Epidermal melanocyte (primary cell): Measurements from ENCODE around the gene SRPRA.
"Not testable (repeated sequence)": the region's sequence is repeated elsewhere in the genome, so short reads cannot be mapped to it uniquely, and the experiment has no call there.

Experiments used
- DNase-seq: peaks from one replicate; pipeline ENCODE4 v3.0.0; 2011; ENCODE audit warnings: low spot score; ENCODE audit not compliant: insufficient read length

SRPRA gene

DNA sequence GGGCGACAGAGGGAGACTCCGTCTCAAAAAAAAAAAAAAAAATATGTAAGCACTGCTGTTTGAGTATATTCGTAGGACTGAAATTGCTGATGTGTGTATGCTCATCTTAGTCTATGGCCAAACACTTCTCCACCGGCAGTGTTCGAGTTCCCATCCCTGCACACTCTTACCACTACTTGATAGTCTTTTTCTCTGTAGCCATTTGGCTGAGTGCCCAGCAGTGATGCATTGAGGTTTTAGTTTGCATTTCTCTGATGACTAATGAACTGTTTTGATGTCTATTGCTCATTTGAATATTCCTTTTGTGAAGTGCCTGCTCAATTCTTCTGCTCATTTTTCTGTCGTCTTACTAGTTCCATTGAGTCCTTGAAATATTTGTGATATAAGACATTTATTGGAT is 16.1 kb upstream of the SRPRA start:
- no peak for DNase-seq

GRCh38 chr11:126282736-126283591 is 14.3 kb upstream of the SRPRA start, which contains the start of gene TIRAP:
TSS of gene TIRAP (plus strand) at chr11:126283093. CDS start at chr11:126290895, 7,802 bp downstream.
- DNase-seq: peak; percentile 73

- DNase-seq: peak; percentile 48
Measured at GRCh38 chr11:126282361-126282735, 13.7 kb upstream of the SRPRA start.

- no peak for DNase-seq
Measured at GRCh38 chr11:126281666-126282175, 13.0 kb upstream of the SRPRA start.

GRCh38 chr11:126281245-126281644 is 12.6 kb upstream of the SRPRA start:
- DNase-seq: no peak

DNA sequence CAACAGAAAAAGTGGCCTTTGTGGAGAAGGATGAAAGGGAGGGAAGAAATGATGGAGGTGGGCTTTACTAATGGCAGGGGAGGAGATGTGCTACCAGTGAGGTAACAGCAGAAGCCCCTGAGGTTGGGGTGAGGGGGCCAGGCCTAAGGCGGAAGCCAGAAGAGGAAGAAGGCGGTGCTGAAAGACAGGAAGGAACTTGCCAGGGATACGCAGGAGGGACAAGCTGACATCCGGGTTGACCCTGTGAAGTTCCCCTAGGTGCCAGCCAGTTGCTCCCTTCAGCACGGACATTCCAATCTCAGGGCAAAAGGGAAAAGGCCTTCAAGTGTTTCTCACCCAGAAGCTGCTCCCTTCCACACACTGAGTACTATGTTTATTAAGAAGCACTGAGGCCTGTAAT is 11.9 kb upstream of the SRPRA start:
- DNase-seq: no peak

DNA sequence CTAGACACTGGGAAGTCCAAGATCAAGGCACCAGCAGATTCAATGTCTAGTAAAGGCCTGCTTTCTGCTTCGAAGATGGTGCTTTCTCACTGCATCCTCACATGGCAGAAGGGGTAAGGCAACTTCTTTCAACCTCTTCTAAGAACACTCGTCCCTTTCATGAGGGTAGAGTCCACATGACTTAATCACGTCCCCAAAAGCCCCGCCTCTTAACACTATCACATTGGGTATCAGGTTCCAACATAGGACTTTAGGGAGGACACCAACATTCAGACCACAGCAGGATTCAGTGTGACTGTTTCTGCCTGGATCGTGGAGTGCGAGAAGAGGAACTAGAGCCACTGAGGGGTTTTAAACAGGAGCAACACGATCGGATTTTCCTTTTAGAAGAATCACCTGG is 10.5 kb upstream of the SRPRA start:
- DNase-seq: no peak

DNA sequence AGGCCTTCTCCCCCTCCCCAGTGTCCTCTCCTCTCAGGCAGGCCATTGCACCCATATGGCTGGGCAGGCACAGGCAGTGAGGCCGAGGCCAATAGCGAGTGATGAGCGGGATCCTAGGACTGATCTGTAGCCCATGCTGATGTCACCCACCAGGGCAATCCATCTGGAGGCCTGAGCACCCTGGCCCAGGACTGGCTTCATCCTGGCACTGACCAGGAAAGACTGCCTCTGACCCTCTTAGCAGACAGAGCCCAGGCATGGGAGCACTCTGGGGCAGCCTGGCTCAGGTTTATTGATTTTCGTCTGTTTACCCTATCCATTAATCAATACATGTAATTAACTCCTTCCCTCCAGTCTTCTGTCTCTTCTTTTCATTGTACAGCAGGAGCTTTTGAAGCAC is 9.1 kb upstream of the SRPRA start:
- DNase-seq: no peak

- DNase-seq: no peak
Measured at GRCh38 chr11:126277322-126277721, 8.6 kb upstream of the SRPRA start.

DNA sequence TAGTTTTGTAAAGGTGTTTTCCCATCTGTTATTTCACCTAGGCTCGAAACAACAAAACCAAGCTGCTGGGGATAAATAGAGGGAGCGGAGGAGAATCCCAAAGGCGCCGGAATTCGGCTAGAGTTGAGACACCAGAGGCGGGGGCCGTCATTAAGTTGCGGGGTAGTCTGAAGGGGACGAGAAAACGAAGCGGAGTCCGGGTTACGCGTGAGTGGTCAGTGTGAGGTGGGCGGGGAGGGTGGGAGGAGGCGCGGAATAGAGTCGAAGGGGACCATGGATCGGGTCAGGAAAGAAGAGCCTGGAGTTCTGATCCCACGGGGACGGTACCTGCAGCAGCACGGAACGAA is 361 bp downstream of the SRPRA start:
- peak; percentile 33 for DNase-seq

- no peak for DNase-seq
Measured at GRCh38 chr11:126267650-126268049, 1.0 kb downstream of the SRPRA start.

DNA sequence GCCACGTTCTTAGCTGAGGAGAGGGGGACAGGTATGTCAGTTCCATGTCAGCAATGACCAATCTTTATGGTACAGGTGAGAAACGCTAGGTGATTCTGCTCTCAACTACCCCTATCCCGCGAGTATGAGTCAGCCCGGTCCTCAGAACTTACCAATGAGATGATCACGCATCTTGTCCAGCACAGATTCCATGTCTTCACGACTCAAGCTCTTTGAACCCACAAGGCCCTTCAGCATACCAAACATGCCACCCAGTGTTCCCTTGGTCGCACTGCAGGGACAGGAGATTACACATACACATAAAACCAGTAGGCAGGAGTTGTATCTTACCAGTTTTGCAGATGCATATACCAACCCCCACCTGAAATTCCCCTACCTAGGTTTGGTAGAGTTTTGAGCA is 2.9 kb downstream of the SRPRA start:
- no peak for DNase-seq

DNA sequence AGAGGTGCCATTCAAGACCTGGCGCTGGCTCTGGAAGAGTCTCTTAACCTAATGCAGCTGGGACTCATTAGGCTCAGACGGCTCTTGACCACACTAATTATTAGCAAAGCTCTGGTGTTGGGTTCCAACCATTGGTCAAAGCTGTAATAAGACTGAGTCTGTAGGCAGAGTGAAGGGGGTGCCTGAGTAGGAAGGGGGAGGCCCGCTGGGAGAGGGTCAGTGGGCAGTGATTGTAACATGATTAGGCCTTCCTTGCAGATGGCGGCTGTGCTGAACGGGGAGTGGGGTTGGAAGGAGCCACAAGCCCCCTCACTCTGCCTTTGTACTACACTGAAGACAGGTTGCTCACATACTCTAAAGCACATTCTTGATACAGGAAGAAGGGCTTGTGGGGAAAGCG is 5.2 kb downstream of the SRPRA start:
- no peak for DNase-seq

GRCh38 chr11:126262216-126262615 is 6.5 kb downstream of the SRPRA start:
- DNase-seq: no peak

GRCh38 chr11:126257764-126258163 is 10.9 kb downstream of the SRPRA start:
- no peak for DNase-seq

DNA sequence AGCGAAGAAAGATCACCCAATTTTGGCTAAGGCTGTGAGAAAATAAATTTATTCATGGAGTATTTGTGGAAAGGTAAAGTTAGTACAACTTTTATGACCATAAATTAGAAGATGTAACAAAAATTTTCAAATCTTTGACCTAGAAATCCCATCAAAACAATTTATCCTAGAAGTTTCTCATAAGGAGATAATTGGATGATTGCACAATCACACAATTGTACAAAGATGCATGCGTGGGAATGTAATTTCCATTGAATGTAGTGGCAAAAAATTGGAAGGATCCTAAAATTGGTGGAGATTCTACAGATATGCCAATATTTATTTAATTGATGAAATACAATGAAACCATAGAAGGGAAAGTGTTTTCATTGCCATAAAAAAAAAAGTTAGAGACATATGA is 11.6 kb downstream of the SRPRA start:
- DNase-seq: no peak

DNA sequence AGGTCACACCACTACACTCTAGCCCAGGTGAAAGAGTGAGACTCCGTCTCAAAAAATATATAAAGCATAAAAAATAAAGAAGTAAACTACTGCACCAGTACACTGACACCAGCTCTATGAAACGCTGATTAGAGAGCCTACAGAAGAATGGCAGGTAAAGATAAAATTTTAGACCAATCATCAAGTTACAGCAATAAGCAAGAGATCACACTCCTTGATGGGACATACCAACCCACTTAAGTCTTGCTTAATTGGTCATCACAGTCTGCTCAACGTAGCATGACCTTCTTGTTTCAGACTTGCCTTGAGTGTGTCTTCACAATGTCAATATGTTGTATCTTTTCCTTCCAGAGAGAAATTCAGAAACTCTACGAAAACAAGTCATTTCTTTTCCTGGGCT is 12.5 kb downstream of the SRPRA start:
- no peak for DNase-seq

- DNase-seq: not testable (repeated sequence)
Measured at GRCh38 chr11:126255507-126255906, 13.2 kb downstream of the SRPRA start.

DNA sequence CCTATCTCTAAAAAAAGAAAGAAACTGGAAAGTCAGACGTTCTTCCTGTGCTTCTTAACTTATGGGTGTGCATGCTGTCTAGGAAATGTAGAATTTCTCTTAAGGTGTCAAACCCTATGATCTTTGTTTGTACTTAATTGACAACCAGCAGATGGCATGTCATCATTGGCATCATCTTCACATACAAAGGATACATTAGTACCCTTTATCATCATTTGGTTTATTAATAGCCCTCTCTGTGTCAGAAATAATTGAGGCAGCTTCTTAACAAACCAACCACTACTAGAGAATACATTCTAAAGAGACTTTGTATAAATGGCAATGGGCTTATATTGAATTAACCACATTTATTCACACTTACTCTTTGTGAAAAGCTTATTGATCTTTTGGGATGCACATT is 13.9 kb downstream of the SRPRA start:
- DNase-seq: no peak

GRCh38 chr11:126253265-126253664 is 15.4 kb downstream of the SRPRA start:
- DNase-seq: no peak

DNA sequence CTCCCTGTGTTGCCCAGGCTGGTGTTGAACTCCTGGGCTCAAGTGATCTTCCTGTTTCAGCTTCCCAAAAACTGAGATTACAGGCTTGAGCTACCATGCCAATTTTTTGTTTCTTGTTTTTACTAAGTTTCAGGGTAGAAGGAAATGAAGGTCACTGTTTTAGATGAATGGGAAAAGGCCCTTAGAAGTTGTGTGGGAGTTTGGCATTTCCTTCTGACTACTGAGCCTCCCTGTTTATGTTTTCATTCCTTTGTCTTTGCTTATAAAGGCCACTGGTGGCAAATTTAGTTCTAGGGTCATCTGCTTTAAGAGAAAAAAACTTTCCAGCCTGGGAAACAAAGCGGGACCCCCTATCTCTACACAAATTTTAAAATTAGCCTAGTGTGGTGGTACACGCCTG is 22.1 kb downstream of the SRPRA start:
- DNase-seq: no peak

DNA sequence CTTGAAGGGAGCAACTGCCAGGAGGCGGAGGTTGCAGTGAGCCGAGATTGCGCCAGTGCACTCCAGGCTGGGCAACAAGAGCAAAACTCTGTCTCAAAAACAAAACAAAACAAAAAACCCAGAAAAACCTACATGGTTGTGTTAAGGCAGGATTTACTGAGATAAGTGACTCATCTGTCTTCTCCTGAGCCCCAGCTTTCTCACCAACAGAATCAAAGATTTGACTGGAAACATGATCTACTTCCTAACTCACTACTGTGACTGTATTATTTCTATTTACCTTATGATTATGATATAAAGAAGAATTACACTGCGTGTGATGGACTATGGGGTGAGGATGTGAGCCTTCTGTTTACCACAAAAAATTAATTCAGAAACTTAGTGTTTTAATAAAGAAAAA is 35.3 kb downstream of the SRPRA start:
- no peak for DNase-seq

GRCh38 chr11:126232683-126233082 is 36.0 kb downstream of the SRPRA start:
- no peak for DNase-seq
